K562 (cell line): ENCODE measurements around the gene COQ5. TPM values are rescaled to one million over a fixed set of nuclear protein-coding genes. Genes with fewer than 3 reads are reported as not detected.

Source experiments
- ATAC-seq: fragments of 200-7000 bp; cut with Tn5 transposase; 3 replicates; pipeline ENCODE4 v1.9.1; 2020; ENCODE audit warnings: moderate library complexity
- BruUV-seq: library from RNA; stranded (reverse); fragments of 400-500 nt; replicated peaks from 2 replicates; lab custom pipeline; 2021; lab: Mats Ljungman, UMichigan
- CTCF ChIA-PET: fragments of 300-600 bp; formaldehyde crosslinking; extraction: SDS; loops from one replicate; lab custom pipeline; 2021; ENCODE audit warnings: low intra/inter-chr PET ratio; lab: Yijun Ruan, JAX
- POLR2A ChIA-PET: fragments of 300-600, 350-650 bp; sonication (Branson Sonifier 250); formaldehyde crosslinking; extraction: SDS; loops from one replicate; lab custom pipeline; 2021; ENCODE audit warnings: antibody characterized with exemption, inconsistent platforms; lab: Yijun Ruan, JAX
- DNase-seq, 4 experiments: peaks; one replicate each; pipeline versions ENCODE4 v3.0.0 to v3.0.0-alpha.2; 2011 to 2018; ENCODE audit warnings: low spot score in 3 of 4, mixed read lengths in 3 of 4; ENCODE audit errors: extremely low read depth in 1 of 4
- FAIRE-seq: peaks from 2 replicates; lab custom pipeline; 2011; peaks lifted over from hg19 to GRCh38; lab: Jason Lieb, UNC
- H2AFZ ChIP-seq: 2 replicates; pipeline ENCODE4 v1.6.0; 2011; ENCODE audit warnings: low read depth, low read length, control low read depth, inconsistent platforms
- H3K27ac ChIP-seq: fragments of 200-600 bp; 3 replicates; pipeline ENCODE4 v1.8.0; 2011; ENCODE audit warnings: low read depth, mild to moderate bottlenecking, control low read depth, inconsistent platforms, low read length, moderate library complexity, mixed read lengths; ENCODE audit errors: extremely low read depth
- H3K27me3 ChIP-seq, 2 experiments: fragments of 300-600 bp in 1 of 2; 2 replicates in 1 of 2; 3 replicates in 1 of 2; pipeline versions ENCODE4 v1.6.0 to v1.8.0; 2011; ENCODE audit warnings: inconsistent platforms in 2 of 2, low read length in 2 of 2, mild to moderate bottlenecking in 1 of 2, mixed read lengths in 1 of 2, moderate library complexity in 1 of 2; ENCODE audit not compliant: control insufficient read depth in 2 of 2, insufficient read depth in 2 of 2
- H3K36me3 ChIP-seq: fragments of 300-600 bp; 3 replicates; pipeline ENCODE4 v1.8.0; 2011; ENCODE audit warnings: mild to moderate bottlenecking, low read length, inconsistent platforms; ENCODE audit not compliant: control insufficient read depth, insufficient read depth
- H3K4me1 ChIP-seq, 2 experiments: fragments of 200-600 bp in 1 of 2; replicated peaks in 1 of 2; 2 replicates in 1 of 2; 3 replicates in 1 of 2; pipeline versions ENCODE4 v1.5.1 to v1.8.0; 2011; ENCODE audit warnings: inconsistent platforms in 2 of 2, low read length in 2 of 2, mild to moderate bottlenecking in 1 of 2, mixed read lengths in 1 of 2, moderate library complexity in 1 of 2; ENCODE audit not compliant: control insufficient read depth in 2 of 2, insufficient read depth in 2 of 2
- H3K4me2 ChIP-seq: 2 replicates; pipeline ENCODE4 v1.6.1; 2011; ENCODE audit warnings: low read length, control low read depth, inconsistent platforms, mixed read lengths; ENCODE audit not compliant: insufficient read depth
- H3K4me3 ChIP-seq: fragments of 200-600 bp; sonication (generic), shearing (Covaris generic); 2 replicates; pipeline ENCODE4 v1.5.1; 2016; ENCODE audit warnings: control low read depth, inconsistent platforms
- H3K79me2 ChIP-seq: fragments of 200-600 bp; 3 replicates; pipeline ENCODE4 v1.8.0; 2011; ENCODE audit warnings: low read length, inconsistent platforms; ENCODE audit not compliant: control insufficient read depth, insufficient read depth
- H3K9ac ChIP-seq, 2 experiments: 2 replicates each; pipeline versions ENCODE4 v1.6.0 to v1.6.1; 2011; ENCODE audit warnings: low read depth in 2 of 2, low read length in 2 of 2, control low read depth in 1 of 2, inconsistent platforms in 1 of 2, mild to moderate bottlenecking in 1 of 2, mixed read lengths in 1 of 2; ENCODE audit not compliant: insufficient read depth in 1 of 2
- H3K9me1 ChIP-seq: one replicate; pipeline ENCODE4 v1.6.0; 2011; ENCODE audit warnings: inconsistent platforms, mild to moderate bottlenecking, low read length, moderate library complexity; ENCODE audit not compliant: control insufficient read depth, insufficient read depth
- H3K9me3 ChIP-seq: replicated peaks from 2 replicates; pipeline ENCODE4 v1.5.1; 2011; ENCODE audit warnings: low read depth, low read length, inconsistent platforms; ENCODE audit not compliant: control insufficient read depth, insufficient read depth
- H4K20me1 ChIP-seq: replicated peaks from 2 replicates; pipeline ENCODE4 v1.6.1; 2011; ENCODE audit warnings: low read length, inconsistent platforms, mixed read lengths; ENCODE audit not compliant: control insufficient read depth, insufficient read depth
- CC2D1A ChIP-seq: fragments of 450-650 bp; IDR thresholded peaks from 2 replicates; pipeline ENCODE4 v1.6.1; 2017; ENCODE audit warnings: mild to moderate bottlenecking
- CREM ChIP-seq: IDR thresholded peaks from 2 replicates; pipeline ENCODE4 v1.6.1; 2014; ENCODE audit warnings: antibody characterized with exemption, low read depth
- MED1 ChIP-seq: sonication (generic); formaldehyde crosslinking; IDR thresholded peaks from 2 replicates; pipeline ENCODE4 v1.8.1; 2023; ENCODE audit warnings: missing genetic modification reagents, borderline replicate concordance
- PKNOX1 ChIP-seq: fragments of 450-650 bp; IDR thresholded peaks from 2 replicates; pipeline ENCODE4 v1.6.1; 2016
- SIN3A ChIP-seq, 2 experiments: fragments of 150-350 bp in 1 of 2; IDR thresholded peaks; 2 replicates each; pipeline ENCODE4 v1.6.1; 2011 to 2016; ENCODE audit warnings: borderline replicate concordance in 2 of 2, low read depth in 2 of 2, low read length in 2 of 2, mild to moderate bottlenecking in 2 of 2, moderate library complexity in 2 of 2; ENCODE audit not compliant: control insufficient read depth in 1 of 2
- TCF3 ChIP-seq: sonication (generic); formaldehyde crosslinking; IDR thresholded peaks from 2 replicates; pipeline ENCODE4 v1.4.0; 2020; ENCODE audit warnings: mild to moderate bottlenecking, missing genetic modification reagents
- ZFP1 ChIP-seq: fragments of 450-650 bp; formaldehyde crosslinking; IDR thresholded peaks from 2 replicates; pipeline ENCODE4 v1.4.0; 2020; ENCODE audit warnings: mild to moderate bottlenecking, mixed read lengths
- ZNF436 ChIP-seq: fragments of 250-450, 450-650 bp; sonication (Bioruptor Pico); formaldehyde crosslinking; IDR thresholded peaks from 2 replicates; pipeline ENCODE4 v1.7.0; 2020; ENCODE audit warnings: mild to moderate bottlenecking
- ZSCAN29 ChIP-seq: fragments of 450-650 bp; IDR thresholded peaks from 2 replicates; pipeline ENCODE4 v1.6.1; 2017
- WGBS: fragments of 100-300 bp; shearing (Covaris generic); methylation state at CpG from one replicate; pipeline ENCODE4 v1.1.6; 2016; ENCODE audit warnings: low coverage, mixed read lengths; ENCODE audit not compliant: insufficient coverage; ENCODE audit errors: missing lambda C conversion rate; 5-methylcytosine and 5-hydroxymethylcytosine counted together
- in situ Hi-C: fragments of 300-500 bp; cut with MboI; formaldehyde crosslinking; loops from 4 replicates; pipeline ENCODE4 v1.15.0; 2018; ENCODE audit warnings: inconsistent platforms, mixed read lengths
- intact Hi-C: fragments of 100-400 bp; cut with micrococcal nuclease; formaldehyde crosslinking; loops from 2 replicates; pipeline ENCODE4 v1.14.2; 2022
- polyA plus RNA-seq, 8 experiments: library from polyadenylated mRNA; depleted of rRNA in 4 of 8; stranded (reverse) in 5 of 8; unstranded in 3 of 8; fragments of >200 nt; fragmentation: Nextera tagmentation in 2 of 8; fragmentation: Illumina TruSeq in 1 of 8; extraction: Ambion mirVana in 2 of 8; extraction: Trizol in 1 of 8; gene quantifications; 2 replicates each; pipeline versions ENCODE4 v1.2.1 to v1.2.3, GENCODE V29; 2011 to 2014; ENCODE audit warnings: inconsistent platforms in 1 of 8, missing spikeins in 1 of 8
- total RNA-seq, 7 experiments: library from RNA; depleted of rRNA in 6 of 7; stranded (reverse); fragments of >200 nt in 6 of 7; fragmentation: Illumina TruSeq in 2 of 7; extraction: Trizol in 2 of 7; gene quantifications; 2 replicates each; pipeline versions ENCODE4 v1.2.1 to v1.2.3, GENCODE V29; 2011 to 2021; ENCODE audit warnings: low replicate concordance in 1 of 7
- TF ChIP-seq, protein P1 (sequence below): fragments of 250-450 bp; sonication (Bioruptor Pico); IDR thresholded peaks from 2 replicates; pipeline ENCODE4 v1.5.0; 2020; ENCODE audit warnings: mild to moderate bottlenecking
- TF ChIP-seq, protein P2 (sequence below): fragments of 450-650 bp; IDR thresholded peaks from 2 replicates; pipeline ENCODE4 v1.6.1; 2016; ENCODE audit warnings: antibody characterized with exemption
- TF ChIP-seq, protein P3 (sequence below): sonication (generic); formaldehyde crosslinking; IDR thresholded peaks from 2 replicates; pipeline ENCODE4 v1.8.0; 2023; ENCODE audit warnings: missing genetic modification reagents, mild to moderate bottlenecking, borderline replicate concordance

The COQ5 gene
- total and polyA plus RNA-seq, 9 of the 15 experiments (the other 6 are each of a cell fraction or from before 2014, with no cell fraction given) = 19.2 to 59.7 (median 30.4) TPM

DNA sequence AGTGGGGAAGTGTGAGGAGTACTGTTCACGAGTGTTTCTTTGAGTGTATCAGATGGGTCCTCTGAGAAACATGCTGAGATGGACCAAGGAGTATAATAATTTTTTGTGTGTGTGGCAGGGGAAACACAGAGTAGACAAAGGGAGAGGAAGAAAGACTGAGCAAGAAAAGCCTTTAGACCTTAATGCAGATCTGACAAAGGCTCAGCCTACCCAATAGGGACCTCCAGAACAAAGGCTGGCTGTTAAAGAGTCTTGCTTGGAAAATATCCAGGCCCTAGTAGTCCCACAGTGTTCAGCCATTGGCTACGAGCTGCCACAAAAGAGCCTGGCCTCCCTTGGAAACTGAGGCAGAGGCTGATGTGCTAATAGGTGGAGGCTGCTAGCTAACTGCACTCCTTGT lies 13.5 kb downstream of the COQ5 start:
- Histone ChIP-seq H3K4me3 (no peak overlapping the region), H3K27me3 (no peaks in the 10 kb centered on the region), H3K4me2 (no peak overlapping the region), H3K9me1 (no peaks in the 10 kb centered on the region), H4K20me1 (no peaks in the 10 kb centered on the region), H3K27ac (no peak overlapping the region), H3K4me1 (no peaks in the 10 kb centered on the region), H3K79me2 (no peaks in the 10 kb centered on the region), H2AFZ (no peak overlapping the region), H3K36me3 (peaks cover 21% of the 10 kb centered on the region; the same call in 1 of the 3 replicates), H3K9me3 (no peaks in the 10 kb centered on the region), H3K9ac (no peak overlapping the region)
- FAIRE-seq (no peak), ATAC-seq (no peak), DNase-seq (no peak)
- in situ Hi-C loops = no loop called here
- BruUV-seq = no TSS peak
- ChIA-PET POLR2A (interaction anchor here (1.1 to 2.0 kb wide), 5 partner anchors 11 to 20 kb away, joined by 3 to 5 read pairs (median 4); partner anchors contain the start of genes COQ5 and DYNLL1), CTCF (no interaction called here)
- intact Hi-C loops = no loop called here
- WGBS = 65% methylated on average over 2 of the region's 2 CpGs
- TF ChIP-seq MED1 (CRISPR knock-in tag) (no peak), ZSCAN29 (no peak), SIN3A (IDR thresholded peaks at IDR 0.05; ENCODE audit: borderline replicate concordance in 2 of 2, control insufficient read depth in 1 of 2, low read depth in 2 of 2, low read length in 2 of 2) (no peak), ZNF436 (CRISPR knock-in tag) (no peak), PKNOX1 (no peak), TCF3 (CRISPR knock-in tag) (no peak), CREM (no peak), CC2D1A (no peak), ZFP1 (CRISPR knock-in tag) (no peak)
- TF ChIP-seq, protein P1, sequence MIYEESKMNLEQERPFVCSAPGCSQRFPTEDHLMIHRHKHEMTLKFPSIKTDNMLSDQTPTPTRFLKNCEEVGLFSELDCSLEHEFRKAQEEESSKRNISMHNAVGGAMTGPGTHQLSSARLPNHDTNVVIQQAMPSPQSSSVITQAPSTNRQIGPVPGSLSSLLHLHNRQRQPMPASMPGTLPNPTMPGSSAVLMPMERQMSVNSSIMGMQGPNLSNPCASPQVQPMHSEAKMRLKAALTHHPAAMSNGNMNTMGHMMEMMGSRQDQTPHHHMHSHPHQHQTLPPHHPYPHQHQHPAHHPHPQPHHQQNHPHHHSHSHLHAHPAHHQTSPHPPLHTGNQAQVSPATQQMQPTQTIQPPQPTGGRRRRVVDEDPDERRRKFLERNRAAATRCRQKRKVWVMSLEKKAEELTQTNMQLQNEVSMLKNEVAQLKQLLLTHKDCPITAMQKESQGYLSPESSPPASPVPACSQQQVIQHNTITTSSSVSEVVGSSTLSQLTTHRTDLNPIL (CRISPR knock-in tag) = no peak
- TF ChIP-seq, protein P2, sequence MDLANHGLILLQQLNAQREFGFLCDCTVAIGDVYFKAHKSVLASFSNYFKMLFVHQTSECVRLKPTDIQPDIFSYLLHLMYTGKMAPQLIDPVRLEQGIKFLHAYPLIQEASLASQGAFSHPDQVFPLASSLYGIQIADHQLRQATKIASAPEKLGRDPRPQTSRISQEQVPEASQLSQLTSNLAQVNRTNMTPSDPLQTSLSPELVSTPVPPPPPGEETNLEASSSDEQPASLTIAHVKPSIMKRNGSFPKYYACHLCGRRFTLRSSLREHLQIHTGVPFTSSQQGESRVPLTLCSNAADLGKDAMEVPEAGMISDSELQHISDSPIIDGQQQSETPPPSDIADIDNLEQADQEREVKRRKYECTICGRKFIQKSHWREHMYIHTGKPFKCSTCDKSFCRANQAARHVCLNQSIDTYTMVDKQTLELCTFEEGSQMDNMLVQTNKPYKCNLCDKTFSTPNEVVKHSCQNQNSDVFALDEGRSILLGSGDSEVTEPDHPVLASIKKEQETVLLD = no peak
- TF ChIP-seq, protein P3, sequence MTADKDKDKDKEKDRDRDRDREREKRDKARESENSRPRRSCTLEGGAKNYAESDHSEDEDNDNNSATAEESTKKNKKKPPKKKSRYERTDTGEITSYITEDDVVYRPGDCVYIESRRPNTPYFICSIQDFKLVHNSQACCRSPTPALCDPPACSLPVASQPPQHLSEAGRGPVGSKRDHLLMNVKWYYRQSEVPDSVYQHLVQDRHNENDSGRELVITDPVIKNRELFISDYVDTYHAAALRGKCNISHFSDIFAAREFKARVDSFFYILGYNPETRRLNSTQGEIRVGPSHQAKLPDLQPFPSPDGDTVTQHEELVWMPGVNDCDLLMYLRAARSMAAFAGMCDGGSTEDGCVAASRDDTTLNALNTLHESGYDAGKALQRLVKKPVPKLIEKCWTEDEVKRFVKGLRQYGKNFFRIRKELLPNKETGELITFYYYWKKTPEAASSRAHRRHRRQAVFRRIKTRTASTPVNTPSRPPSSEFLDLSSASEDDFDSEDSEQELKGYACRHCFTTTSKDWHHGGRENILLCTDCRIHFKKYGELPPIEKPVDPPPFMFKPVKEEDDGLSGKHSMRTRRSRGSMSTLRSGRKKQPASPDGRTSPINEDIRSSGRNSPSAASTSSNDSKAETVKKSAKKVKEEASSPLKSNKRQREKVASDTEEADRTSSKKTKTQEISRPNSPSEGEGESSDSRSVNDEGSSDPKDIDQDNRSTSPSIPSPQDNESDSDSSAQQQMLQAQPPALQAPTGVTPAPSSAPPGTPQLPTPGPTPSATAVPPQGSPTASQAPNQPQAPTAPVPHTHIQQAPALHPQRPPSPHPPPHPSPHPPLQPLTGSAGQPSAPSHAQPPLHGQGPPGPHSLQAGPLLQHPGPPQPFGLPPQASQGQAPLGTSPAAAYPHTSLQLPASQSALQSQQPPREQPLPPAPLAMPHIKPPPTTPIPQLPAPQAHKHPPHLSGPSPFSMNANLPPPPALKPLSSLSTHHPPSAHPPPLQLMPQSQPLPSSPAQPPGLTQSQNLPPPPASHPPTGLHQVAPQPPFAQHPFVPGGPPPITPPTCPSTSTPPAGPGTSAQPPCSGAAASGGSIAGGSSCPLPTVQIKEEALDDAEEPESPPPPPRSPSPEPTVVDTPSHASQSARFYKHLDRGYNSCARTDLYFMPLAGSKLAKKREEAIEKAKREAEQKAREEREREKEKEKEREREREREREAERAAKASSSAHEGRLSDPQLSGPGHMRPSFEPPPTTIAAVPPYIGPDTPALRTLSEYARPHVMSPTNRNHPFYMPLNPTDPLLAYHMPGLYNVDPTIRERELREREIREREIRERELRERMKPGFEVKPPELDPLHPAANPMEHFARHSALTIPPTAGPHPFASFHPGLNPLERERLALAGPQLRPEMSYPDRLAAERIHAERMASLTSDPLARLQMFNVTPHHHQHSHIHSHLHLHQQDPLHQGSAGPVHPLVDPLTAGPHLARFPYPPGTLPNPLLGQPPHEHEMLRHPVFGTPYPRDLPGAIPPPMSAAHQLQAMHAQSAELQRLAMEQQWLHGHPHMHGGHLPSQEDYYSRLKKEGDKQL (CRISPR knock-in tag) = no peak
